HT-29 (cell line): ENCODE measurements around the gene DTNA. TPM values are rescaled to one million over a fixed set of nuclear protein-coding genes. Genes with fewer than 3 reads are reported as not detected.
"Not testable (repeated sequence)": the region's sequence is repeated elsewhere in the genome, so short reads cannot be mapped to it uniquely, and the experiment has no call there.

ENCODE experiments used
- DNase-seq: peaks from one replicate; pipeline ENCODE4 v3.0.0-alpha.2; 2015; ENCODE audit warnings: low spot score
- total RNA-seq: library from RNA; depleted of rRNA; stranded (reverse); fragments of >200 nt; shearing (Covaris generic); gene quantifications from 2 replicates; pipeline ENCODE4 v1.2.3, GENCODE V29; 2014

DTNA gene
- total RNA-seq, 1 experiment from 2014 or later = not detected

DNA sequence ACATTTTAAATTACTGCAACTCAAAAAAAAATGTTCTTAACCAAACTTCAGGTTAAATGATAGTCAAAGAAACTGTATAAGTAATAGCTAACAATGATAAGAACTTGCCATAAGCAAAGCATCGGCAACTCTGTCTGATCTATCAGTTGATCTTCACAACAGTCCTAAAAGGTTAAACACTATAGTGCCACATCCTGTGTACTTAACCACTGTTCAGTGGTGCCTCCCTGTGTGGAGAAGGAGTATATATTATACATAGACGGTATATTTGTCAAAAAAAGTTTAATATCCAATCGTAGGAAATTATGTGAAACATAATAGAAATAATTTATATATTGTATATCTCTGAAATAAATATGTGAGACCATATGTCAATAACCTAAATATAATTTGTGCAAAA lies 13.0 kb downstream of the DTNA start:
- no peak for DNase-seq

DNA sequence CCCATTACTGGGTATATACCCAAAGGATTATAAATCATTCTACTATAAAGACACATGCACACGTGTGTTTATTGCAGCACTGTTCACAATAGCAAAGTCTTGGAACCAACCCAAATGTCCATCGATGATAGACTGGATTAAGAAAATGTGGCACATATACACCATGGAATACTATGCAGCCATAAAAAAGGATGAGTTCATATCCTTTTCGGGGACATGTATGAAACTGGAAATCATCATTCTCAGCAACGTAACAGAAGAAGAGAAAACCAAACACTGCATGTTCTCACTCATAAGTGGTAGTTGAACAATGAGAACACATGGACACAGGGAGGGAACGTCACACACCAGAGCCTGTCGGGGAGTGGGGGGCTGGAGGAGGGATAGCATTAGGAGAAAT lies 15.6 kb downstream of the DTNA start:
- not testable (repeated sequence) for DNase-seq

GRCh38 chr18:34726286-34727004 lies 16.3 kb downstream of the DTNA start:
- peak; percentile 25 for DNase-seq

DNA sequence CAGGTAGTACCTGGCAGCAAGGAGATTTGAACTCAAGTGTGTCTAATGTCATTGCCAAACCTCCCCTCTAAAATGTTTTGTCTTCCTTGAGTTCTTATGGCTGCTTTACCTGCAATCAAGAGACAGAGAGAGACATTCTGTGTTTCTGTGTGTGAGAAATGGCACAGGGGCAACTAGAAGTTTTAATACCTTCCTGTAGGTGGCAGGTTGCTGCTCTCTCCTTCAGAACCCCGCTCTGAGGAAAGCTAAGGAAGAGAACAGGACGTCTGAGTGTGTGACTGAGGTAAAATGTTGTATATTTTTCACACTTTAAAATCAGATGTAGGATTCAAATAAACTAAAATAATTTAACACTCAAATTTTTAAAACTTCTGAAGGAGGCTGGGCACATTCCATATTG lies 19.2 kb downstream of the DTNA start:
- DNase-seq = peak; percentile 19

GRCh38 chr18:34729740-34730355 lies 19.8 kb downstream of the DTNA start:
- DNase-seq = no peak

DNA sequence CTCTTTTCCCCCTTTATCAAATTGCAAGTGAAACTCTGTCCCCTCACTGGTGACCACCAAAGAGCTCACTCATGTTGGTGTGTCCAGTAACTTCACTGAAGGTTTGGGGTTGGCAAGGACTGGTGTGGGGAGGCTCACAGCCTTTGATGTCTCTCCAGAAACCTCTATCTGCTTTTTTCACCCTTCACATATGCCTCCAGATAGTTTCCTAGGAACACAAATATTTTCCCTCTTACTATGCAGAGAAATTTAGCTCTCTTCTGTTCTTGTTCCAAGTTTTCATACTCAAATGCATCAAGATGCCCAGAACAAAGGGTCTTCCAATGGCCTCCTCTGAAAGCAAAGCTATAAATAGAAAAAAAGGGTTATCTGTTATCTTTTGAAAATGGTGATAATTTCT lies 20.7 kb downstream of the DTNA start:
- DNase-seq = no peak

DNA sequence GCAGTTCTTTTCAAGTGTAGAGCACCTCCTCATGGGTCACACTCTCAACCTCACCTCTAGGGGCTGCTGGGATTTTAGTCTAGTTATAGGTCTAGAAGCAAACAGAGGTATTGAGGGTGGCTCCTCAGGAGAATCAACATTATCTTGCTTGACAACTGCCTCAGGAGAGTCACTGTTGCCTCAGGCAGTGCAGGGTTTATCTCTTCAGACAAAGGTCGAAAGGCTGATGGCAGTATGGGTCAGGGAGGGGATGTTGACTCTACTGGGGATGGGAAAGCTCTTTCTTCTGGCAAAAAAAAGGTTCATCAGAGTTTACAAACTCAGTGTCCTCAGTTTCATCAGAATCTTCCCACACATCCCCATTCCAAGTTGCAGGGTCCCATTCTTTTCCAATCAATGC lies 24.0 kb downstream of the DTNA start:
- DNase-seq = no peak

DNA sequence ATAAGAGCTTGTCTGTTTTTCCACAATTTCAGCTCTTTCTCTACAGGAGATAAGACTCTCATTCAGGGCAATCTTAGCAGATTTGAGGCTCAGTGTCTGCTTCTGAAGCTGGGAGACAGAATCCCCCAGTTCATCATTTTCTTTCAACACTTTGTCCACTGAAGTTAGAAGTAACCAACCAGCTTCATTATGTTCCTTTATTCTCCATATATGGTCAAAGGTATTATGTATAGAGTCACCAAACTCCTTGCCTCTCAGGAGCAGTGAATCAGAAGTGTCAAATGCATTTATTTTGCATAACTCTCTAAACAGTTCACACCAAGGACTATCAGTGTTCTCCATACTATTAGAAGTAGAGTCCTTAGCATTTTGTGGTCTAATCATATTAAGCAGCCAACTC lies 24.4 kb downstream of the DTNA start:
- not testable (repeated sequence) for DNase-seq

- DNase-seq = no peak
Observed at GRCh38 chr18:34738175-34738894, 28.2 kb downstream of the DTNA start.

- no peak for DNase-seq
Observed at GRCh38 chr18:34740101-34740500, 30.0 kb downstream of the DTNA start.

DNA sequence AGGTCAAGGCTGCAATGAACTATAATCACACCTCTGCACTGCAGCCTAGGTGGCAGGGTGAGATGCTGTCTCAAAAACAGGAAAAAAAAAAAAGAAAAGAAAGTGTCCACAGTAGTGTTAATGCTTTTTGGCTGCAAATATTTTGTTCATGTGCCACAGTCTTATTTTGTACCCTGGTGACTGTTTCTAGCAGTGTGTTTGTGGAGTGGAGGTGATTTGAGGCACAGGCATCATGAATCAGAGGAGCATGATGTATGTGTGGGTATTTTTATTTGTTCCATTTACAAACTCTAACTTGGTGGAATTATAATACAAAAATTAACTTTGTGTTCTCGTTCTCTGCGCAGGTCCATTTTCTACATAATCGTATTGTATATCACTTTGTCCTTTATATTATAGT lies 30.6 kb downstream of the DTNA start:
- DNase-seq = no peak

- DNase-seq = no peak
Observed at GRCh38 chr18:34741401-34741800, 31.3 kb downstream of the DTNA start.

DNA sequence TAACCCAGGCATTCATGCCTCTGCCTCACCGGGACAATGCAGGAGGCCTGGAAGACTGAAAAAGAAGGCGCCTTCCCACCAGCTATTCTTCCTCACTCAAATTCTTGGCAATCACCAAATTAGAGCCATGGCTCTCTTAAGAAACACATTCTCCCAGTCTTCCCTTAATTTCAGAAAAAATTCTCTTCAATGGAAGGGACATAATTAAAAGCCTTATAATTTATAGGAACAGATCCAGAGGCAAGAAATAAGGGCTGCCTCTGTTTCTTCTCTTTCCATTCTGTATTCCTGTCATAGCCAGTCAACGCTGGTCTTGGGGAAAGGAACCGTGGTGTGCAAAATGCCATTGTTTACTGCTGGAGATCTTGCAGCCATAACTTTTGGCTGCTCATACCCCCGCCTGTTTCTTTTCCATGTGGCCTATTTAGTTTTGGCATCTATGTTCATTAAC lies 32.8 kb downstream of the DTNA start:
- no peak for DNase-seq

- DNase-seq = no peak
Observed at GRCh38 chr18:34744569-34744968, 34.5 kb downstream of the DTNA start.

GRCh38 chr18:34746614-34747013 lies 36.5 kb downstream of the DTNA start:
- no peak for DNase-seq

GRCh38 chr18:34749721-34750120 lies 39.6 kb downstream of the DTNA start:
- DNase-seq = no peak

DNA sequence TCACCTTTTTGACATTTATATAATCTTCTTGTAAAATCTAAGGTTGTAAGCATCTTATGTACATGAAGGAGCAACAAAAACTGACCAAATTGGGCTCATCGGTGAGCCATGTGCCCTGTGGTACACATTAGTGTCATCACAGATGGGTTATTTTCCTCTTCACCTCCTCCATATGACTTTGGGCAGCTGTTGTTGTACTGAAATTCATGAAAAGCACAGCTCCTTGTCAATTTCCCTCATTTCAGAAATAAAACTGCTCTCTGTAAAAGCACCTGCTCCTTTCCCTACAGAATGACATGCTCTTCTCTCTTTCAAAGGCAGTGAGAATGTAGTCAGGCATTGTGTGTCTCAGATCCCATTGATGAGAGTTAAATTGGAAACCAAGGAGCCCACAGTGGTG lies 42.0 kb downstream of the DTNA start:
- no peak for DNase-seq

- no peak for DNase-seq
Observed at GRCh38 chr18:34754300-34754699, 44.2 kb downstream of the DTNA start.

DNA sequence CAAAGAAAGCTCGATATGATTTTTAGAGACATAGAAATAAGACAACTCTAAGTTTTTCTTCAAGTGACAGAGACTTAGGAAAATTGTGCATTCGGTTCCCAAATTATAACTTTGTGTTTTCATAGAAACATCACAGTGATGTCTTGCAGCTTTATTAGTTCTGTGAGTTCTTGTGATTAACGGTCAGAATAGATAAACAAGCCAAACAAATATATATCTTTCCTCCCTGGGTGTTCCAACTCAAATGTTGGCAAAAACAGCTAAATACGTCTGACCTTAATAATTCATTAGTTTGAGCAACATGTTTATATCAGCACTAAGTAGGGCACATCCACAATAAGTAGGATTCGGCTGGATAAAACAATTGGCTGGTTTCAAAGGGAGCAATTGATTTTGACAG lies 47.6 kb downstream of the DTNA start:
- DNase-seq = no peak

GRCh38 chr18:34758378-34758948 lies 48.4 kb downstream of the DTNA start:
- no peak for DNase-seq

DNA sequence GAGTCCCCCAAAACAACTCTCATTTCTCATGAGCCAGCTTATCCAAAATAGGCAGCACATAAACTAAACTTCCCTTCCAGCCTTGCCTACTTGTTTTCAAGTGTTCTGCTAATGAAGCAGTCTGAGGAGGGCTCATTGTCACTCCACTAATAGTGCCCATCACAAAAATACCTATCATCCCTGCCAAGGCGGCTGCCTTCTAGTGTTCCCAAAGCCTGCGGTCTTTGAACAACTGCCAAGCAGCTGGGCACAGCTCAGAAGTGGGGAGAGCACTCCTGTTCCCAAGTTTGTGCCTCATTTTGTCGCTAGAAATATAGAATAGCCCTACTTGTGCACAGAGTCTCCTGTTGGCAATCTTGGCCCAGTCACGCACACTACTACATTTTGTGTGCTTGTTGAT lies 50.3 kb downstream of the DTNA start:
- DNase-seq = no peak

DNA sequence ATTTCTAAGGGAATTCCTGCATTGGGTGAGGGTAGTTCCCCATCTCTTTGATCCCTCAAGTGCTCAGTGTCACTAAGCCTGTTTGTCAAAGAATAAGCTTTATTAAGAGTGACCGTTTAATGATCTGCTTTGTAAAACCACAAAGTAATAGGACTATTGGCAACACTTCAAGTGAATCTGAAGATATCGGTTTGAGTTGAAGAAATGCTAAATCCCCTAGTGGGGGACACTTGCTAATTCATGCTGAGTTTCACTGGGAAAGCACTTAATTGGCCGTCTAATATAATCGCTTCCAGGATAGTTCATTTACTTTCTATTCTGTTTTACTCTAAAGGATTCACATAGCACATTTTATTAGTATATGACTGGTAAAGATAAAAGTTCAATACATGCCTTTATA lies 54.4 kb downstream of the DTNA start:
- DNase-seq = no peak
